WI38 (cell line): ENCODE measurements around the gene RXFP4.
"Not testable (repeated sequence)": the region's sequence is repeated elsewhere in the genome, so short reads cannot be mapped to it uniquely, and the experiment has no call there.

Experiments
- H3K4me3 ChIP-seq: 2 replicates; pipeline ENCODE4 v1.5.1; 2011; ENCODE audit warnings: low read depth, mild to moderate bottlenecking, control low read depth, low read length
- TF ChIP-seq, protein P1 (sequence below): IDR thresholded peaks from 2 replicates; pipeline ENCODE4 v1.5.1; 2012; ENCODE audit warnings: low read depth, mild to moderate bottlenecking, control low read depth, low read length

RXFP4 gene

DNA sequence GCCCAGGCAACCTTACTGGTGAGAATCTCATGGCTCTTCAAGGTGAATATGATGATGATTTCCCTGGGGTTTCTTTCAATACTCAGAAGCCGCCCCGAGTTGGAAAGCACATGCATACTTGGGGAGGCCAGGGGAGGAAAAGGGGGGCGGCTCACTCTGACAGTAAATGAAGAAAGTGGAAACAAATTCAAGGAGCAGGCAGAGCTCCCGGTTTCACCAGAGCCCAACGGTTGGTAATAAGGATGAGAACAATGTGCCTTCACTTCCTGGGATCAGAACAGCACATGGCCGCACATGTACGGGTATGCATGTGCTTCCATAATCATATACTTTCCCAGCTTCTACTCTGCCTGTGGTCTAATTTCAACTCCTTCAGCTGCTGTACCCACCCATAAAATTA, 40.7 kb downstream of the RXFP4 start:
- TF ChIP-seq, protein P1, sequence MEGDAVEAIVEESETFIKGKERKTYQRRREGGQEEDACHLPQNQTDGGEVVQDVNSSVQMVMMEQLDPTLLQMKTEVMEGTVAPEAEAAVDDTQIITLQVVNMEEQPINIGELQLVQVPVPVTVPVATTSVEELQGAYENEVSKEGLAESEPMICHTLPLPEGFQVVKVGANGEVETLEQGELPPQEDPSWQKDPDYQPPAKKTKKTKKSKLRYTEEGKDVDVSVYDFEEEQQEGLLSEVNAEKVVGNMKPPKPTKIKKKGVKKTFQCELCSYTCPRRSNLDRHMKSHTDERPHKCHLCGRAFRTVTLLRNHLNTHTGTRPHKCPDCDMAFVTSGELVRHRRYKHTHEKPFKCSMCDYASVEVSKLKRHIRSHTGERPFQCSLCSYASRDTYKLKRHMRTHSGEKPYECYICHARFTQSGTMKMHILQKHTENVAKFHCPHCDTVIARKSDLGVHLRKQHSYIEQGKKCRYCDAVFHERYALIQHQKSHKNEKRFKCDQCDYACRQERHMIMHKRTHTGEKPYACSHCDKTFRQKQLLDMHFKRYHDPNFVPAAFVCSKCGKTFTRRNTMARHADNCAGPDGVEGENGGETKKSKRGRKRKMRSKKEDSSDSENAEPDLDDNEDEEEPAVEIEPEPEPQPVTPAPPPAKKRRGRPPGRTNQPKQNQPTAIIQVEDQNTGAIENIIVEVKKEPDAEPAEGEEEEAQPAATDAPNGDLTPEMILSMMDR, result no peak
- peak overlapping the region; percentile 85 for H3K4me3 ChIP-seq

DNA sequence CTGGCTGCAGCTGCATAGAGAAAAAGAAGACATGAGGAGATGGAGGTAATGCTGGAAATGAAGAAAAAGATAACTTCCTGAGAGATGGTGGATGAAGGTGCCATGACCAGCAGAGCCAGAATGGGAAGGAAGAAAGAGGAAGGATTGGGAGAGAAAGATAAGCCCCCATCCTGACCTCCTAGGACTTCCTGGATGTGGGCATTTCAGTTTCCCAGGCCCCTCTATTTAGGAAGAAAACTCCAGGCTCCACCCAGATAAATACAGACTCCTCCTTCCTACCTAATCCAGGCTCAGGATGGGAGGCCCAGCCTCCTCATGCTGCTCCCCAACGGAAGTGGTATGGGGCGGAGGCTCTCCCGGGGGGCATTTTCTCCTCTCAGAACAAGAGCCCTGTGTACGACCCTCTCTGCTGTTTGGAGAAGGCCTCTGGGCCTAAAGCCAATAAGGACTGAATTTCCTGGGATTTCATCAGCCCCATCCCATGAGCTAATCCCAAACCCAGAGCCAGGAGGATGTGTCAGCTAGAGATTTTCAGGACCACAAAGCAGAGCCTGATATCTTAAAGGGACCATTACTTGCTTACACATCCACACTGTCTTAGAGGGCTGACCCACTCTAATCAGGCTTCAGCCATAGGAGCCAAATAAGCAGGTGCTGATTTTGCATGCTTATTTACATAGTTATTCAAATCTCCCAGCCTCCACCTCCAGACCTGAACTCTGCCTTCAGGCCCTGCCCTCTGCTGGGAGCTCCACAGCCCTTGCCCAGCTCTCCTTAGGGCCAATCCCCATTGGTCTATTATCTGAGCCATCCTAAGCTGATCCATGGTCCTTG, 42.0 kb downstream of the RXFP4 start:
- TF ChIP-seq, protein P1, result no peak
- peak overlapping the region; percentile 85 for H3K4me3 ChIP-seq

DNA sequence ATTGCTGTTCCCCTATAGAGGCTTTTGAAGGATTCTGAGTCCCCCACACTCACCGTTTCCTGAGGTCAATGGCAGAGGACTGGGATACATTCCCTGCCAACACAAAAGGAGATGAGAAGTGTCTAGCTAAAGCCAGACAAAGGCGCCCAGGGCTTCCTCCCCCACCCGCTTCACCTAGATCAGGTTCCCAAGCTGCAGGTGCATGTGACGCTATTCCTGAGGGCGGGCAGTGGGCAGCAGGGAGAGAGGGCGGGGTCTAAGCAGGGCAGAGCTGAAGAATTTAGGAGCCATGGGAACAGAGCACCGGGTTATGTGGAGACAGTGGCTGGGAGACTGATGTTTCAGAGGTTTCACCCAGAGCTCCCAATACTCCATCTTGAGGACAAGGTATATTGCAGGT, 42.9 kb downstream of the RXFP4 start:
- TF ChIP-seq, protein P1, result no peak
- no peak overlapping the region for H3K4me3 ChIP-seq

DNA sequence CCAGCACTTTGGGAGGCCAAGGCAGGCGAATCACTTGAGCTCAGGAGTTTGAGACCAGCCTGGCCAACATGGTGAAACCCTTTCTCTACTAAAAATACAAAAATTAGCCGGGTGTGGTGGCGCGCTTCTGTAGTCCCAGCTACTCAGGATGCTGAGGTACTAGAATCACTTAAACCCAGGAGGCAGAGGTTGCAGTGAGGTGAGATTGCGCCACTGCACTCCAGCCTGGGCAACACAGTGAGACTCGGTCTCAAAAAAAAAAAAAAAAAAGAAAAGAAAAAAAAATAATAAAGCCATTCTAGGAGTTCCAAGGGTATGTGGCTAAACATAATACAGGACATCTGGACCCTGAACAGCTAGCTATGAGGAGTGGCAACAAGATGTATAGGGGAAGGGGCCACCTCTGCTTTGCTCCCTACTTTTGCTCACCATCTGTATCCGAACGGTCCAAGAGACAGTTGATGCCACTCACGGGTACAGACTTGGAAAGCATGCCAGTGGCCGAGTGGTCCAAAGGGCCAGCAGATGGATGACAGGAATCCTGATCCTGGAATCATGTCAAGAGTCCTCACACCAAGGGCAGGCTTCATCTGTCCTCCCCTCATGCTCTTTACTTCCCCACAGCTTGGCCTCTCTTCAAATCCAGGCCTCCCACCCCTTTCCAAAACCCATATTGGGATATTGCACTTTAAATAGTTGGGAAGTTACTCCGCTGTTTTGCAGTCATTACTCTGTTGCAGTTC, 43.6 kb downstream of the RXFP4 start:
- not testable (repeated sequence) for H3K4me3 ChIP-seq

DNA sequence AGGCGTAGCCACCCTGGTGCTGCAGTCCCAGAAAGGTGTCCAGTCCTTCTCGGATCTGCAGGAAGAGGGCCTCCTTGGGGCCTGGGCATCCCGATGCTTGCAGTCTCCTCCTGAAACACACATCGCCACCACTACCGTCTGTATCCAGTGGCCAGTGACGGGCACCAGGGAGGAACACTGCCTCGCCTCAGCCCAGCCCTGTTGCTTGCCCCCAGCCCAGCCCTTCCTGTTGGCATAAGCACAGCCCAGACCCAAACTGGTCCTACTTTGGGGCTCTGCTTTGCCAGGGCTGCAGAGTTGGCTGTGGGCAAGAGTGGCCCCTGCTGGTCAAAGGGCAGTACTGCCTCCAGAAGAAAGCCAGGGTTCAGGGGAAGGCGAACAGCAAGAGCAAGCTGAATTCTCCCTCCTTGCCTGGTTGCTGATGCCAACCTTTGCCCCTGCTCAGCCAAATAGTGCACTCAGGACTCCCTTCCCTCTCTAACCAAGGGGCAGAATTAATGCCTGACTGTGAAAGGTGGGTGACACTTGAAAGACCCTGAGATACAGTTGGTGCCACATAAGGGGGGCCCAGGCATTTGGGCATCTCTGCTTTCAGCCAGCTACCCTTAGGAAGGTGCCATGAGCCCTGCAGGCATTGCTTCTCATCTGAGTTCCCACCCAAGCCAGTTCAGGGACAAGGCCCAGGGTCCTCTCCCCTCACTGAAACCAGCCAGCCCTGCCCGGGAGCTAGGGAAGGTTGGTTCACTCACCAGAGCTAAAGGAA, 48.0 kb downstream of the RXFP4 start:
- no peak overlapping the region for H3K4me3 ChIP-seq
- TF ChIP-seq, protein P1, result peak; percentile 97

DNA sequence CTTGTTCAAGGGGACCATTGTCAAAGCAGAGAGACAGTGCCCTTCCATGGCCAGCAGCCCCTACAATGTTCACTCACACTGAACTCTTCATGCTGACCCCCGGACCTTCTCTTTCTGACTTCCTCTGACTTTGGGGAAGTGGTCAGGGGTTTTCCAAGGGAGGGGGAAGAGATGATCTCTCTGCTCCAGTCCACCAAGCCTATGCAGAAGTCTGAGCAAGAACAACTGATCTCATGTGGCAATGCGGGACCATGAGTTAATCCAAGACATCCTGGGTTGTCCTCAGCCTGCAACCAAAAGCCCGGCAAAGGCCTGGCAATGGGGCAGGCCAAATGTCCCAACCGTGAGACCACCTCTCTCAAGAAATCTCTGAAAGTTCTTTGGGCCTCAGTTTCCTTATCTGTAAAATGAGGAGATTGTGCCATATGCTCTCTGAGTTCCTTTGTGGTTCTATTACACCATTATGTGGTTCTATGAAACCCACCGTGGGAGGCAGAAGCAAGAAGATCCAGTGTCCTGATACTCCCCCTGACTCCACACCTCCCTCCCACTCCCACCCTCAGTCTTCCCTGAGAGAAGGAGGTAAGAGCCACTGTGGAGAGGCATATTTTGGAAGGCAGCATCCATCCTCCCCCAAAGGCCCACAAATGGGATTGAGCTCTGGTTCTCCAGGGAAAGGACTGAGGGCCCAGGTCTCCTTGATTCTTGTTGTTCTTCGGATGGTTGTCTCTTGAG, 48.7 kb downstream of the RXFP4 start:
- H3K4me3 ChIP-seq, result no peak overlapping the region
- TF ChIP-seq, protein P1, result no peak
